Medulla oblongata (tissue), 1 donor: ENCODE measurements around the gene MAGI2.
"Not testable (repeated sequence)": the region's sequence is repeated elsewhere in the genome, so short reads cannot be mapped to it uniquely, and the experiment has no call there.

ENCODE experiments used
- DNase-seq: peaks from one replicate; pipeline ENCODE4 v3.0.0-alpha.2; 2015; ENCODE audit errors: extremely low spot score

MAGI2 gene

DNA sequence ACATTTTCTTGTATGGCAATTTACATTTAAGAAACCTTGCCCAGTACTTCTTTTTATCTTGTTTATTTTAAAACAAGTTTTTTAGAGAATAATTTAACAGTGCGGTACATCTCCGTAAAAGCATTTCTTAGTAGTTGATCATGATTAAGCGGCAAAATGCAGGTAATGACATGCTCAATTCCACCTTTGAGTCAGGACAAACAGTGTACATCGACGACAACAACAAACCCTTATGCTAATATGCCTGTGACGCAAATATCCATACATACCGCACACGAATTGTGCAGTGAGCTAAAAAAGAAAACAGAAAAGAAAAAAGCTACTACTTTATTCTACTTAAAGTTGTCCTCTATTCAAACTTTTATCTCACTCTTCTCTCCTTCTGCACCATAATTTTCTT lies 1.9 kb downstream of the MAGI2 start:
- DNase-seq: no peak

- DNase-seq: not testable (repeated sequence)
Observed at GRCh38 chr7:79442766-79443165, 10.7 kb downstream of the MAGI2 start.

GRCh38 chr7:79436378-79436777 lies 17.1 kb downstream of the MAGI2 start:
- no peak for DNase-seq

GRCh38 chr7:79434867-79435266 lies 18.6 kb downstream of the MAGI2 start:
- DNase-seq: no peak

GRCh38 chr7:79434098-79434497 lies 19.4 kb downstream of the MAGI2 start:
- DNase-seq: no peak

GRCh38 chr7:79430391-79430790 lies 23.1 kb downstream of the MAGI2 start:
- DNase-seq: no peak

- DNase-seq: peak; percentile 81
Observed at GRCh38 chr7:79425665-79426064, 27.8 kb downstream of the MAGI2 start.

DNA sequence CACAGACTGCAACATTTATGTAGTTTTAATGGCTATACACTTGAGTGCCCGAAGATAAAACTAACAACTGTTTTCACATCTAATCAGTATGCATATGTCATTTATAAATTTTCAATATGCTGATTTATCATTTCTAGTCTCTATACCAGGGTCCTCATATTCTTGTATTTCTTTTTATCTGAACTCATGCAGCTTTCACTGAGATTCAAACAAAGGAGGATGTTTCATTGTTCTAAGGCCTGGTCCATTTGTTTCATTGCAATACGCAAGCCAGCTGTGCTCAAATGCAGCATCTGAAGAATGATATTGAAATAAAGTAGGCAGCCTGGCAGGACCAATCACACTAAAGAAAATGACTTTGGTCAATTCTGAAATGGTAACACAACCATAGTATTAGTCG lies 31.7 kb downstream of the MAGI2 start:
- DNase-seq: peak; percentile 66

GRCh38 chr7:79420464-79420863 lies 33.0 kb downstream of the MAGI2 start:
- DNase-seq: peak; percentile 59

GRCh38 chr7:79414910-79415309 lies 38.6 kb downstream of the MAGI2 start:
- DNase-seq: no peak

GRCh38 chr7:79412915-79413314 lies 40.6 kb downstream of the MAGI2 start:
- peak; percentile 61 for DNase-seq

- DNase-seq: no peak
Observed at GRCh38 chr7:79412438-79412837, 41.0 kb downstream of the MAGI2 start.

DNA sequence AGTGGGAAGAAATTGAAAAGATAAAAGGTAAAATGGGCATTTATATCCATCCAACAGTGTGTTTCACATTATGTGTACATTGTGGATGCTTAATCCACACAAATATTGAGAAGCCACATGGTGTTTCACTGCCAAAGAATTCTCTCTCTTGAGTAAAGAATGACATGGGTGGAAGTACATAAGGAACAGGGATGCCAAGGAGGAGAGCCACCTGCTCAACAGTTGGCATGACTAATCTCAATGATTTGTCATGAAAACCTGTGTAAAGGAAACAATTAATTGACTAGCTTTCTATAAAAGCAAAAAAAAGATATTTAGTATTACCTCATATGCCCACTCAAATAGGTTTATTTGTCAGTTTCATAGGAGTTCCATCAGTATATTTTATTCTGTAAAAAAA lies 43.1 kb downstream of the MAGI2 start:
- no peak for DNase-seq

- DNase-seq: no peak
Observed at GRCh38 chr7:79407351-79407750, 46.1 kb downstream of the MAGI2 start.

GRCh38 chr7:79406371-79406770 lies 47.1 kb downstream of the MAGI2 start:
- no peak for DNase-seq

GRCh38 chr7:79405368-79405767 lies 48.1 kb downstream of the MAGI2 start:
- no peak for DNase-seq

DNA sequence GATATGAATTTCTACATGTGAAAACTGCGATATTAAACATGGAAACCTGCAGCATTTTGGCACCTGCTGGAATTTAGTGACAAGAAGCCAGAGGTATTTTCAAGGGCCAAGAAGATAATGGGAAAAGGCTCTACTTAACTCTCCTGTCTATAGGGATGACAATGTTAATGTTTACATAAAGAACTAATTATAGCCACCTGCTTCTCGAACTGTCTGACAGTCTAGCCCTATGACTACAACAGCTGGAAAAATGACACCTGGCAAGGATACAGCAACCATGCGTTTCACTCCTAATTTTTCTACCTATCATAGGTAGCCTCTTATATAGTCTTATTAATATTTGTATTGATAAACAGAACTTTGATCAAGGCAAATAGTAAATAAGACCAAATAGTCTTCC lies 49.6 kb downstream of the MAGI2 start:
- DNase-seq: no peak

- no peak for DNase-seq
Observed at GRCh38 chr7:79403451-79403850, 50.0 kb downstream of the MAGI2 start.

DNA sequence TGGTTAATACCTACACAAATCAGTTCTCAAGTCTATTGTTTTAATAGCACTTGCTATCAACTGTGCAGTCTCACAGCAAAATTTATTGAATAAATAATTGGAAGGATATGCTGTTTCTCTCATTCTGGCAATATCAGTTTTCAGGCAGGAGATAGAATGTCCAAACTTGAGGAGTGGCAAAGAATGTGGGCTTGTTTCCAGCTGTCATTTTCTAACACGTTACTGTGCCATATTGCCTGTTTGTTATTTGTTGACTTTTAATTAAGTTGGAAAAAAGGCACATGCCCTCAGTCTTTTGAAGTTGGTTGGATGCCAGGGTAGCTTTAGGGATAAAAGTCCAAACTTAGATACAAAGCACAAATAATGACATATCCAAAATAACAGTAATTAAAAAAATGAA lies 52.2 kb downstream of the MAGI2 start:
- DNase-seq: no peak

DNA sequence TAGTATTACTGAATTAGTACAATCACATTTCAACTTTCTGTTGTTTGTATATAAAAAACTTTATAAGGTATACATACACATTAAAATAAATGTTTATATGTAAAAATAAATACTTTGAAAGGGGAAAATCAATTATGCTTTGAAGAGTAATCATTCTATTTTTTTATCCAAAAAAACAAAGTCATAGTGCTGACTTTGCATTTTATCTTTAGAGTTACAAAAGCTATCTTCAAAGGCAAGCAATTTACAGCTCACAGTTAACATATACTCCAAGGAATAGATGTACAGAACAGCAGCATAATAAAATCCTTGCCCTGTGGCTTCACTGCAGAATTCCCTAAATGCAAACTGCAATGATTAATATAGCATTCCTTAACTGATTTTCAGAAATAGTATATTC lies 53.2 kb downstream of the MAGI2 start:
- no peak for DNase-seq

DNA sequence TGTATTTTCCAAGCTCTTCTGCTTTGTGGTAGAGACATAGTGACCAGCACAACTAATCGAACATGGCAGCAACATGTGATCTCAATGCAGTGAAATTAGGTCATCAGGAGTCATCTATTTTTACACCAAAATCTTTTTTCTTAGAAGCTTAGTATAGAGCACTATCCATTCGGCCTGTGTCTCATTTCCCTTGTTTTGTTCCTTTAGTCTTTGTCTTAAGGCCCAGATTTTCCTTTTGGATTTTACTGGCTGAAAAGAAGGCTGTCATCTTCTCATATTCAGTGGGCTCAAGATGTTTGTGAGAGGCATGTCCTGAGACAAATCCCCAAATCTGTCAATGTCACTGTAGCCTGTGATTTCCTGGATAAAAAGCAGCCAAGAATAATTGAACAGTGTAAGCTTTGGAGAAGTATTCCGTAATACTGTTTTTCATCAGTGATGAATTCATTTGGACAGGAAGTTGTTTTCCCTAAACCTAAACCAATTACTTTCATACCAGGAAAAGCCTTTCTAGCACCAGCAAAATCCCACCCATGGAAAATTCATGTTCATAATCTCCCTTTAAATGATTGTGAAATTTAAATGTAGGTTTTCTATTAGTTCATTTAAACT lies 55.2 kb downstream of the MAGI2 start:
- DNase-seq: no peak

- no peak for DNase-seq
Observed at GRCh38 chr7:79386688-79387422, 66.6 kb downstream of the MAGI2 start.

DNA sequence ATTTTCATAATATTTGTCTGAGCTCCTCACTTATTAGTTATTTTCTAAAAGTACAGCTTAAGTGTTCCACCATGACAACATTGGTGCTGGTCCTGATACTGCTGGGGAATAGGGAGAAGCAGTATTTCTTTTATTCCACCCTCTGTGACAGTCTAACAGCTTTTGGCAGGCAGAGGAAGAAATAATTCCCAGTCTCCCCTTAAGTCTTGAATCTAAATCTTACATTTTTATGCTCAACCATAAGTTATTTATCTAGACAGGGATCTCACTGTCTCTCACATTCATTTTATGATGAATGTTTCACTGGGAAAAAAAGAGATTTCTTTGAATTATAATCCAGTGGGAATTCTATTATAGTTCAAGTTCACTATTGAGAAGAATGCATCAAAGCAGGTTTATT lies 71.5 kb downstream of the MAGI2 start:
- no peak for DNase-seq

GRCh38 chr7:79377097-79377496 lies 76.4 kb downstream of the MAGI2 start:
- DNase-seq: no peak
